ENCODE data around the gene VGF.

Gene VGF

DNA sequence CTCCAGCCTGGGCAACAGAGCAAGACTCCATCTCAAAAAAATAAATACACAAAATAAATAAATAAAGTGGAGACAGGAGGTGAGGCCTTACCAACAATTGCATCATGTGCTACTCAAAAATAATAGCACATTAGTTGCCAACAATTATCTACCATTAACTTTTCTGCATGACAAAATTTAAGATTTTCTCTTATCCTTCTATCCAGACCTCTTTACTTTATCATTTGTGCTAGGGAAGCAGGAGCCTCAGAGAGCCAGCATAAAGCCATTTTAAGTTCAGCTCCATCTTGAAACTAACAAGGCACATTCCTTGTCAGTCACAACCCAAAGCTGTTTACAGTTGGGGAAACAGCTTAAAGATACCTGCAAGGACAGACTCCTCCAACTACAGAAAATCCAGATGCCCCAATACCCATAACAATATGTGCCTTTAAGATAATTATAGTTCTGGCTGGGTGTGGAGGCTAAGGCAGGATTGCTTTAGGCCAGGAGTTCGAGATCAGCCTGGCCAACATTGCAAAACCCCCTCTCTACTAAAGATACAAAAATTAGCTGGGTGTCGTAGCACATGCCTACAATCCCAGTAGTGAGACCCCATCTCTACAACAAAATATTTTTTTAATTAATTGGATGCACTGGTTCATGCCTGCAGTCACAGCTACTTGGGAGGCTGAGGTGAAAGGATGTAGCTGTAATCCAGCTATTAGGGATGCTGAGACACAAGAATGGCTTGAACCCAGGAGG is 13.3 kb downstream of the VGF start:
- TF ChIP-seq, protein P1, sequence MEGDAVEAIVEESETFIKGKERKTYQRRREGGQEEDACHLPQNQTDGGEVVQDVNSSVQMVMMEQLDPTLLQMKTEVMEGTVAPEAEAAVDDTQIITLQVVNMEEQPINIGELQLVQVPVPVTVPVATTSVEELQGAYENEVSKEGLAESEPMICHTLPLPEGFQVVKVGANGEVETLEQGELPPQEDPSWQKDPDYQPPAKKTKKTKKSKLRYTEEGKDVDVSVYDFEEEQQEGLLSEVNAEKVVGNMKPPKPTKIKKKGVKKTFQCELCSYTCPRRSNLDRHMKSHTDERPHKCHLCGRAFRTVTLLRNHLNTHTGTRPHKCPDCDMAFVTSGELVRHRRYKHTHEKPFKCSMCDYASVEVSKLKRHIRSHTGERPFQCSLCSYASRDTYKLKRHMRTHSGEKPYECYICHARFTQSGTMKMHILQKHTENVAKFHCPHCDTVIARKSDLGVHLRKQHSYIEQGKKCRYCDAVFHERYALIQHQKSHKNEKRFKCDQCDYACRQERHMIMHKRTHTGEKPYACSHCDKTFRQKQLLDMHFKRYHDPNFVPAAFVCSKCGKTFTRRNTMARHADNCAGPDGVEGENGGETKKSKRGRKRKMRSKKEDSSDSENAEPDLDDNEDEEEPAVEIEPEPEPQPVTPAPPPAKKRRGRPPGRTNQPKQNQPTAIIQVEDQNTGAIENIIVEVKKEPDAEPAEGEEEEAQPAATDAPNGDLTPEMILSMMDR (IDR thresholded peaks at IDR 0.05; ENCODE audit: borderline replicate concordance, insufficient read depth, low read depth, low read length), result no peak
- H3K4me3 ChIP-seq (ENCODE audit: low read depth, low read length), result no peak overlapping the region

DNA sequence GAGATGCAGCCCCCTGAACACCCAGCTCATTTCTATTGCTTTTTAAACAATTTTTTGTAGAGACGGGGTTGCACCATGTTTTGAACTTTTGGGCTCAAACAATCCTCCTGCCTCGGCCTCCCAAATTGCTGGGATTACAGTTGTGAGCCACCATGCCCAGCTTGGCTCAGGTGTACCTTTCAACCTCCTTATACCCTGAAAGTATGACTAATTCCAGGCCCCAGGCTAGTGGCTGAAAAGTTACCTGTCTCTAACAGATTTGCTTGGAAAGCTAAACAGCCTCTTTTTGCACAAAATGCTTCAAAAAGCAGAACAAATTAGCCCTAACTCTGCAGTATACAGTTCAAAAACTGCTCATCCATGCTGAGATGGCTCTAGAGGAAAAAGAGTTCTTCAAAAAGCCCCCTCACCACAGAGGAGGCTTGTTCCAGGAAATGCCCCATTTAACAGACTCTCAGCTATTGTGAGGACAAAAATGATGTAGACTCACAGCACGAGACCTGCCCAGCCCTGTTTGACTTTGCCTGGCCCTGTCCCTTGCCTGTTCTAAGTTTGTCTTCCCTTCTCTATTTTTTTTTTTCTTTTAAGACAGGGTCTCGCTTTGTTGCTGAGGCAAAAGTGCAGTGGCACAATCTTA is 24.5 kb downstream of the VGF start:
- TF ChIP-seq, protein P1 (IDR thresholded peaks at IDR 0.05; ENCODE audit: borderline replicate concordance, insufficient read depth, low read depth, low read length), result no peak
- H3K4me3 ChIP-seq (ENCODE audit: low read depth, low read length), result no peak overlapping the region

DNA sequence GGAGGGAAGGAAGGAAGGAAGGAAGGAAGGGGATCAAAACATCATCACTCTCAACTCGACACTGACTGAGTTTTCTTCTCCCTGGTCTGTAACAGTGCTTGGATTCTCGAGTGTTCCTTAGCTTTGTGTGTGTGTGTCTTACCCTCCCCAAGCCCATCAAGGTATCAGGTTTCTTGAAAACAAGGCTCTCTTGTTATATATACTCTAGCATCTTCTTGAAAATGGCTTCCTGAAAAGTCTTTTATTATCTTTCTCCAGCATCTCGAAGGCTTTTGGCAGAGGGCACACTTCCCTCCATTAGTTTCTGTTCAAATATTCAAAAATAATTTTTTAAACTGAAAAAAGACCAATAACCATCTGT is 25.1 kb downstream of the VGF start:
- no peak overlapping the region for H3K4me3 ChIP-seq (ENCODE audit: low read depth, low read length)
- TF ChIP-seq, protein P1 (IDR thresholded peaks at IDR 0.05; ENCODE audit: borderline replicate concordance, insufficient read depth, low read depth, low read length), result no peak

DNA sequence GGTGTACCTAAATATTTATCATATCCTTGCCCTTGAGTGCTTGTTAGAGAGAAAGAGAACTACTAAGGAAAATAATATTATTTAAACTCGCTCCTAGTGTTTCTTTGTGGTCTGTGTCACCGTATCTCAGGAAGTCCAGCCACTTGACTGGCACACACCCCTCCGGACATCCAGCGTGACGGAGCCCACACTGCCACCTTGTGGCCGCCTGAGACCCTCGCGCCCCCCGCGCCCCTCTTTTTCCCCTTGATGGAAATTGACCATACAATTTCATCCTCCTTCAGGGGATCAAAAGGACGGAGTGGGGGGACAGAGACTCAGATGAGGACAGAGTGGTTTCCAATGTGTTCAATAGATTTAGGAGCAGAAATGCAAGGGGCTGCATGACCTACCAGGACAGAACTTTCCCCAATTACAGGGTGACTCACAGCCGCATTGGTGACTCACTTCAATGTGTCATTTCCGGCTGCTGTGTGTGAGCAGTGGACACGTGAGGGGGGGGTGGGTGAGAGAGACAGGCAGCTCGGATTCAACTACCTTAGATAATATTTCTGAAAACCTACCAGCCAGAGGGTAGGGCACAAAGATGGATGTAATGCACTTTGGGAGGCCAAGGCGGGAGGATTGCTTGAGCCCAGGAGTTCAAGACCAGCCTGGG is 27.0 kb downstream of the VGF start:
- no peak overlapping the region for H3K4me3 ChIP-seq (ENCODE audit: low read depth, low read length)
- TF ChIP-seq, protein P1 (IDR thresholded peaks at IDR 0.05; ENCODE audit: borderline replicate concordance, insufficient read depth, low read depth, low read length), result peak; percentile 72

DNA sequence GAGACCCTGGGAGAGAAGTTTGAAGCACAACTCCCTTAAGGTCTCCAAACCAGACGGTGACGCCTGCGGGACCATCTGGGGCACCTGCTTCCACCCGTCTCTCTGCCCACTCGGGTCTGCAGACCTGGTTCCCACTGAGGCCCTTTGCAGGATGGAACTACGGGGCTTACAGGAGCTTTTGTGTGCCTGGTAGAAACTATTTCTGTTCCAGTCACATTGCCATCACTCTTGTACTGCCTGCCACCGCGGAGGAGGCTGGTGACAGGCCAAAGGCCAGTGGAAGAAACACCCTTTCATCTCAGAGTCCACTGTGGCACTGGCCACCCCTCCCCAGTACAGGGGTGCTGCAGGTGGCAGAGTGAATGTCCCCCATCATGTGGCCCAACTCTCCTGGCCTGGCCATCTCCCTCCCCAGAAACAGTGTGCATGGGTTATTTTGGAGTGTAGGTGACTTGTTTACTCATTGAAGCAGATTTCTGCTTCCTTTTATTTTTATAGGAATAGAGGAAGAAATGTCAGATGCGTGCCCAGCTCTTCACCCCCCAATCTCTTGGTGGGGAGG is 27.6 kb downstream of the VGF start:
- TF ChIP-seq, protein P1 (IDR thresholded peaks at IDR 0.05; ENCODE audit: borderline replicate concordance, insufficient read depth, low read depth, low read length), result no peak
- H3K4me3 ChIP-seq (ENCODE audit: low read depth, low read length), result no peak overlapping the region

DNA sequence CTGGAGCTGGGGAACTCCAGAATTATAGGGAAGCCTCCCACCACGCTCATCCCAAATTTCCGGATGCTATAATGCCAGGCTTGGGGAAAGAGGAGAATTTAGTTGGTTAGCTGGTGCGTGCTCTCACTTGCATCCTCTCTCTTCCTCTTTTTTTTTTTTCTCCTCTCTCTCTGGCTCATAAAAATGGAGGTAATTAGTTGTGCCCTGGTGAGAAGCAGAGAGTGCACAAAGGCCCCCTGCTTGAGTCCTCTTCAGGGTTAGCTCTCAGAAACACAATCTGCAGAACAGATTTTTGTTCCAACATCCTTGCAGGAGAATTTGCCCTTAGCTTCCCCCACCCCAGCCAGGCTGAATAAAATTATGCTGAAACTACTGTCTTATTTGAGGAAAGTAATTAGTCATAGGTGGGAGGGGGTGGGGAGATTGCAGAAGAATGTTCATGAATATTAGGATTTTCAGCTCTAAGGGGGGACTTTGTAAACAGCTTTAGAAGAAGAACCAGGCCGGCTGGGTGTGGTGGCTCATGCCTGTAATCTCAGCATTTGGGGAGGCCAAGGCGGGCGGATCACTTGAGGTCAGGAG is 30.9 kb downstream of the VGF start:
- H3K4me3 ChIP-seq (ENCODE audit: low read depth, low read length), result no peak overlapping the region
- TF ChIP-seq, protein P1 (IDR thresholded peaks at IDR 0.05; ENCODE audit: borderline replicate concordance, insufficient read depth, low read depth, low read length), result no peak
